ENCODE data around the gene TRIM34.
A peak's percentile ranks its signal among the peaks of the same experiment; 100 is the strongest.
"Not testable (repeated sequence)": the region's sequence is repeated elsewhere in the genome, so short reads cannot be mapped to it uniquely, and the experiment has no call there.

TRIM34 gene

DNA sequence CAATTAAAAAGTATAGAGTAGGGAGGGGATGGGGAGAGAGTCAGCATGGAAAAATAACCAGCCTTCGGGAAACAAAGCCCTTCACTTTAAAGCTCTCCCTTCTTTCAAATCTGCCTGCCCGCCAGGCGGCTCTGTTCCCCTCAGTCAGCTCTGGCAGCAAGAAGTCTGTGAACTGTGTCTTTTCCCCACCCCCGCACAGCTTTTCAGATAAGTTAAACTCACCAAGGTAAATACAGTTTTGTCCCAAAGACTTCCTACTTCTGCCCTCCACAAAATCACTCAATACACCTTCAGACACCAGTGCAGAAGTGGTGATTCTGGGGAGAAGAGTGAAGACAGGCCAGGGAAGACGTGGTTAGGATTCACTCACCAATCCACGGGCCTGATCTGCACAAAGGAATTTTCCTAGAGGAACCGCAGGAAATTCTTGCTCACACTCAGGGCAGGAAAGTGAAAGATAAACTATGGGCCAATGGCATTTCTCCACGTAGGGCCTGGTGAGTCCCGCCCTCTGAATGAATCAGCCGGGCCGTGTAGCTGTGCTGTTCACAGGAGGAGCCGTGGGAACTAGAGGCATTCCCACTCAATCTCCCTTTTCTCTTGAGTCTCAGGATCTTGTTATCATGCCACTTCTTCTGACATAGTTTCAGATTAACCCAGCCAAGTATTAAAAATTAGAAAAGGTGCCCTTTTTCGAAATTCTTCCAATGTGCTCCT, 60.0 kb downstream of the TRIM34 start, which contains the start of gene TRIM5:
Gene TRIM5, minus strand, starts transcription at position 429 of the 717 bp plus-strand sequence. CDS start 4,897 bp downstream, outside the sequence.
- TF ChIP-seq, protein P1, sequence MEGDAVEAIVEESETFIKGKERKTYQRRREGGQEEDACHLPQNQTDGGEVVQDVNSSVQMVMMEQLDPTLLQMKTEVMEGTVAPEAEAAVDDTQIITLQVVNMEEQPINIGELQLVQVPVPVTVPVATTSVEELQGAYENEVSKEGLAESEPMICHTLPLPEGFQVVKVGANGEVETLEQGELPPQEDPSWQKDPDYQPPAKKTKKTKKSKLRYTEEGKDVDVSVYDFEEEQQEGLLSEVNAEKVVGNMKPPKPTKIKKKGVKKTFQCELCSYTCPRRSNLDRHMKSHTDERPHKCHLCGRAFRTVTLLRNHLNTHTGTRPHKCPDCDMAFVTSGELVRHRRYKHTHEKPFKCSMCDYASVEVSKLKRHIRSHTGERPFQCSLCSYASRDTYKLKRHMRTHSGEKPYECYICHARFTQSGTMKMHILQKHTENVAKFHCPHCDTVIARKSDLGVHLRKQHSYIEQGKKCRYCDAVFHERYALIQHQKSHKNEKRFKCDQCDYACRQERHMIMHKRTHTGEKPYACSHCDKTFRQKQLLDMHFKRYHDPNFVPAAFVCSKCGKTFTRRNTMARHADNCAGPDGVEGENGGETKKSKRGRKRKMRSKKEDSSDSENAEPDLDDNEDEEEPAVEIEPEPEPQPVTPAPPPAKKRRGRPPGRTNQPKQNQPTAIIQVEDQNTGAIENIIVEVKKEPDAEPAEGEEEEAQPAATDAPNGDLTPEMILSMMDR (conservative IDR thresholded peaks at IDR 0.05; ENCODE audit: low read depth, low read length), result peak; percentile 75
- H3K4me3 ChIP-seq (ENCODE audit: low read length), result peak within 1 kb of the TSS; percentile 59
- peak; percentile 96 for DNase-seq (ENCODE audit: low read depth)

DNA sequence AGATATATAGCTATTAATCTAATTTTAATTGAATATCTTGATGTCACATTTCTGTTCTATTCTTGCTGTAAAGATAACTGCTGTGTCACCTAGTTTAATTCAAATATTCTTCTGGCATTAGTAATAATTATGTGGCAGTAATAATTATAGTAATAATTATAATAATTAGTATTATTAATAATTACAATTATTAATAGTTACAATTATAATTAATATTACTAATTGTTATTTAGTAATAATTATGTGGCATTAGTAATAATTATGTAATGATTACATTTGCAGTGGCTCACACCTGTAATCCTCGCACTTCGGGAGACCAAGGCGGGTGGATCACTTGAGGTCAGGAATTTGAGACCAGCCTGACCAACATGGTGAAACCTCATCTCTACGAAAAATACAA, 61.6 kb downstream of the TRIM34 start:
- TF ChIP-seq, protein P1 (conservative IDR thresholded peaks at IDR 0.05; ENCODE audit: low read depth, low read length), result no peak
- no peak for DNase-seq (ENCODE audit: low read depth)
- no peak overlapping the region for H3K4me3 ChIP-seq (ENCODE audit: low read length)

GRCh38 chr11:5688482-5688881, 63.7 kb downstream of the TRIM34 start:
- TF ChIP-seq, protein P1 (conservative IDR thresholded peaks at IDR 0.05; ENCODE audit: low read depth, low read length), result no peak
- no peak overlapping the region for H3K4me3 ChIP-seq (ENCODE audit: low read length)
- no peak for DNase-seq (ENCODE audit: low read depth)

GRCh38 chr11:5689551-5689983, 64.8 kb downstream of the TRIM34 start, which contains the start of gene TRIM22:
Gene TRIM22, plus strand, starts transcription at chr11:5689790. Its CDS starts 6,443 bp downstream, at chr11:5696233.
- peak within 1 kb of the TSS; percentile 53 for H3K4me3 ChIP-seq (ENCODE audit: low read length)
- peak; percentile 28 for DNase-seq (ENCODE audit: low read depth)

DNA sequence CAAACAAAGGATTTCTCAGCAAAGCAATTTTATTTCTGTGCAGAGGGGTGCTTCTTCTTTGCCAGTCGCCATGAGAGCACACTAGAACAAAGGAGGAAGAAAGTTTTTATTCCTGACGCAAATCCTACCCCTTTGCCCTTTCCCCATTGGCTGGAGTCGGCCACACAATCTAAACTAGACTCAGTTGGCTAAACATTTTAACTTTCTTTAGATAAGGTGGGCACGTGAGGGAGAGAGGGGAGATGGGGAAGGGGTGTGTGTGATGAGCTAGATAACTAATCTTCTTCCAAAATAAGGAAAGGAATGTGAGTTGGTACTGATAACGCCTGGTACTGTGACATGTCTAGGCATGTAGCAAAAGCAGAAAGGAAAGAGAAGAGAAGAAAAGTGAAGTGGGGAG, 65.4 kb downstream of the TRIM34 start:
- H3K4me3 ChIP-seq (ENCODE audit: low read length), result peak overlapping the region; percentile 53
- TF ChIP-seq, protein P1 (conservative IDR thresholded peaks at IDR 0.05; ENCODE audit: low read depth, low read length), result no peak
- DNase-seq (ENCODE audit: low read depth), result no peak

More at GRCh38 chr11:5689551-5689983, 64.8 kb downstream of the TRIM34 start, which contains the start of gene TRIM22:
- TF ChIP-seq, protein P1 (conservative IDR thresholded peaks at IDR 0.05; ENCODE audit: low read depth, low read length), result no peak

DNA sequence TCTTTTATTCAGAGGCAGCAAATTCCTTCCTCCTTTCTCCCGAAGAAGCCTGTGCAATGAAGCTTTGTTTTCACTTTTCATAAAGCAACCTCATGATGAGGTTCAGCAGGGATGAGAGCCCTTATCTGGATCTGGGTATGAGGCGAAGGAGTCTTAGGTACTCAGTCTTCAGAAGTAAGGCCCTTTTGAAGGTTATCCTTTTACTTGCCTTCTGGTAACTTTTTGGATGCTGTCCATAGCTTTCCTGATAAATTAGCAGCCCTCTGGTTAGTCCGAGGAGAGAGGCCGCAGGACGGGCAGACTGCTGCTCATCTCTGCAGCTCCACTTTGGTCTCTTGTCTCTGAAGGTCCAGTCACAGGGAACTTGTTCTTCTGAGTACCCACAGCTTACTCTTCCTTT, 65.9 kb downstream of the TRIM34 start:
- TF ChIP-seq, protein P1 (conservative IDR thresholded peaks at IDR 0.05; ENCODE audit: low read depth, low read length), result no peak
- no peak for DNase-seq (ENCODE audit: low read depth)
- peak overlapping the region; percentile 53 for H3K4me3 ChIP-seq (ENCODE audit: low read length)

DNA sequence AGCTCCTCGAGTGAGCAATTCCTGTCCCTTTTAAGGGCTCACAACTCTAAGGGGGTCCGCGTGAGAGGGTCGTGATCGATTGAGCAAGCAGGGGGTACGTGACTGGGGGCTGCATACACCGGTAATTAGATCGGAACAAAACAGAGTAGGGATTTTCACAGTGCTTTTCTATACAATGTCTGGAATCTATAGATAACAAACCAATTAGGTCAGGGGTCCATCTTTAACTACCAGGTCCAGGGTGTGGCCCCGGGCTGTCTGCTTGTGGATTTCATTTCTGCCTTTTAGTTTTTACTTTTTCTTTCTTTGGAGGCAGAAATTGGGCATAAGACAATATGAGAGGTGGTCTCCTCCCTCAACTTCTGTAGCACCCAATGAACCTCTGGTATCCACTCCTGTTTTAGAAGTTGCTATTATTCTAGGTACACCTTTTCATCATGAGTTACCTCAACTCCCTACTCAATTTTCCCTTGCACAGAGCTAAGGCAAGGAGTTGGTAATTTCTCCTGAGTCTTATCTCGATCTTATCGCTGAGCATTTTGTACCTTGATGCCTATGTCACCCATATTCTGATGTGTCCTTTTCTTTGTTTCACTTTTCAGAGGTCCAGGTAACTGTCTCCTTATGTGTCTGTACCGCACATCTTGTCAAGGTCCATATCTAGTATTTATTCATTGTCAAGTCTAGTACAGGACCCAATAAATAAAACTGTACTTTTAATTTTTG, 66.6 kb downstream of the TRIM34 start:
- peak overlapping the region; percentile 53 for H3K4me3 ChIP-seq (ENCODE audit: low read length)
- not testable (repeated sequence) for DNase-seq (ENCODE audit: low read depth)
